H1 (cell line): ENCODE measurements around the gene FHAD1.

Experiments
- CTCF ChIP-seq, 3 experiments: IDR thresholded peaks; 1 replicate in 2 of 3; 2 replicates in 1 of 3; pipeline versions ENCODE4 v1.5.1 to v1.6.1; 2011; ENCODE audit warnings: low read length in 3 of 3, mild to moderate bottlenecking in 3 of 3, inconsistent platforms in 2 of 3, low read depth in 1 of 3, moderate library complexity in 1 of 3; ENCODE audit not compliant: insufficient read depth in 1 of 3; ENCODE audit errors: control extremely low read depth in 1 of 3
- EZH2 ChIP-seq: fragments of 200-600 bp; sonication (generic); IDR thresholded peaks from 2 replicates; pipeline ENCODE4 v1.7.1; 2012; ENCODE audit warnings: low read depth, mild to moderate bottlenecking, moderate library complexity, low read length, inconsistent platforms; ENCODE audit not compliant: severe bottlenecking
- POLR2A ChIP-seq, 2 experiments: IDR thresholded peaks; 1 replicate in 1 of 2; 2 replicates in 1 of 2; pipeline ENCODE4 v1.6.1; 2011; ENCODE audit warnings: low read depth in 2 of 2, low read length in 2 of 2, mild to moderate bottlenecking in 2 of 2; ENCODE audit errors: control extremely low read depth in 1 of 2
- POLR2AphosphoS5 ChIP-seq: IDR thresholded peaks from 2 replicates; pipeline ENCODE4 v1.6.1; 2011; ENCODE audit warnings: low read depth, low read length
- RAD21 ChIP-seq, 2 experiments: IDR thresholded peaks in 1 of 2; conservative IDR thresholded peaks in 1 of 2; 2 replicates each; pipeline ENCODE4 v1.6.1; 2011; ENCODE audit warnings: low read depth in 2 of 2, low read length in 2 of 2, improper control_type of control experiment in 1 of 2, inconsistent platforms in 1 of 2, mild to moderate bottlenecking in 1 of 2, moderate library complexity in 1 of 2
- SIN3A ChIP-seq, 2 experiments: IDR thresholded peaks in 1 of 2; conservative IDR thresholded peaks in 1 of 2; 2 replicates each; pipeline ENCODE4 v1.6.1; 2011 to 2012; ENCODE audit warnings: low read length in 2 of 2, improper control_type of control experiment in 1 of 2, low read depth in 1 of 2, mild to moderate bottlenecking in 1 of 2
- TAF1 ChIP-seq: IDR thresholded peaks from 2 replicates; pipeline ENCODE4 v1.6.1; 2011; ENCODE audit warnings: mild to moderate bottlenecking, low read depth, low read length

DNA sequence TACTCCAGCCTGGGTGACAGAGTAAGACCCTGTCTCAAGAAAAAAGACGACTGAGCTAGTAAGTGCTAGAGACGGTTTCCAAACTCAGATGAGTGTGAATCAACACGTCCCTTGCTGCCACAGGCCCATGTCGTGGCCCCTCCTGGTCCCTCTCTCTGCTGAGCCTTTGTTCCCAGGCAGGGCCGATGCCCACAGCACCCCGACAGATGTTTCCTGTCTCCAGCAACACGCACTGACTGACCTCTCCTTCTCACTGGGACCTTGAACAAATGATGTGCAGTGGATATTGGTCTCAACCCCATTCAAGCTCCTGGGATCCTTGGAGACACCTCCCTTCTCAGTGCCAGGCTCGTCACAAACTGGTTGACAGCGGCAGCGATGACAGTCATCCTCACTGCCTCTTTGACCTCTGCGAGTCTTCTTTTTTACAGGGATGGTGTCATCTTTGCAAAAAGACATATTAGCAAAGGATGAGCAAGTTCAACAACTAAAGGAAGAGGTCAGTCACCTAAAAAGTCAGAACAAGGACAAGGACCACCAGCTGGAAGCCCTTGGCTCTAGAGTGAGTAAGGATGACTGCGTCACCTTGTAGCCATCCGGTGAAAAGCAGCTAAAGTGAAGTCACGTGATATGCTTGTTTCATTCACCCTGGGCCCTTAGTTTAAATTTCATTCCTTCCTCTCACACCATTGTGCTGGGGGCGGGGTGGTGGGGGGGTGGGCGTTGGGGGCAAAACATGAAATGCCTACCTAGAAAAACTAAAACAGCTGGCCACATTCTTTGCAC lies 65.8 kb downstream of the FHAD1 start:
- TF ChIP-seq EZH2 (no peak), CTCF (IDR thresholded peaks at IDR 0.05; ENCODE audit: control extremely low read depth in 1 of 3, insufficient read depth in 1 of 3, low read depth in 1 of 3, low read length in 3 of 3) (no peak), SIN3A (conservative IDR thresholded peaks at IDR 0.05 in 1 of 2, IDR thresholded peaks at IDR 0.05 in 1 of 2; ENCODE audit: low read depth in 1 of 2, low read length in 2 of 2) (no peak), RAD21 (IDR thresholded peaks at IDR 0.05 in 1 of 2, conservative IDR thresholded peaks at IDR 0.05 in 1 of 2; ENCODE audit: low read depth in 2 of 2, low read length in 2 of 2) (no peak), TAF1 (no peak), POLR2A (IDR thresholded peaks at IDR 0.05; ENCODE audit: control extremely low read depth in 1 of 2, low read depth in 2 of 2, low read length in 2 of 2) (no peak), POLR2AphosphoS5 (no peak)
